GM18520 (cell line): ENCODE data around the gene IFI35.

Experiments
- ATAC-seq: cut with Tn5 transposase; IDR thresholded peaks from one replicate; pipeline ENCODE4 v1.9.1; 2021; ENCODE audit not compliant: unreplicated experiment

IFI35 gene

DNA sequence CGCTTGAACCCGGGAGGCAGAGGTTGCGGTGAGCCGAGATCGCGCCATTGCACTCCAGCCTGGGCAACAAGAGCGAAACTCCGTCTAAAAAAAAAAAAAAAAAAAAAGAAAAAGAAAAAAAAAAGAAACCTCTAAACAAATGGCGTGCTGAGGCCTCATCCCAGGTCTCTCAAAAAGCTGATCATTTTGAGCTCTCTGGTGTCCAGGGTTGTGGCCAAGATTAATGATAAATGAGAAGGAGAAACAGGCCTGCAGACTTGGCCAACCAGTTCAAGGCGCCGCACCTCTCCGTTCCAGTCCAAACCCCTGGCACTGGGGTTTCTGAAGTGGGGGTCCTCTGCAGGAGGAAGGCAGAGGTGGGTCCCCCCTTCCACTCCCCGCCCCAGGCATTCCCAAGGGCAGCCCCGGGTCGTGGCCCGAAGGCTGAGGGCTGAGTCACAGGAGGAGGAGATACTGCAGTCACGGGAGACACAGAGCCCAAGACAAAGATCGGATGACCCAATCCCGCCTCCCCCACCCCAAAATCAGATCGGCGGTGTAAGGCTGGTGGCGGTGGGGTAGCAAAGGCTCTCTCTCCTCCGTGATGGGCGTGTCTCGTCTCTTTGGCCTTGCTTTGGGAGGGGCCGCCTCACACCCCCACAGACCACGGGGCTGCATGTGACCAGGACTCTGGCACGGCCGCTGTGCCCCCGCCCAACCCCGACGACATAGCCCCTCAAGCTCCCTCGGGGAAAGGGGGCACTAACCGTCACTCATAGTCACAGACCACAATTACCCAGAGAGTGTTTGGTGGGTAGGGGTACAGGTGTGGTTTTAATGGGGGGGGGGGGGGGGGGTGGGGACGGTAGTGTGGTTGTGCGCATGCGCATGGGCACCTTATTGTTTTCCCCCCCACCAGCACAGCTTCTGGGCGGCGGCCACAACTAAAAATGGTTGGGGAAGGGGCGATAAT, 14.5 kb downstream of the IFI35 start:
- ATAC-seq, result no peak

DNA sequence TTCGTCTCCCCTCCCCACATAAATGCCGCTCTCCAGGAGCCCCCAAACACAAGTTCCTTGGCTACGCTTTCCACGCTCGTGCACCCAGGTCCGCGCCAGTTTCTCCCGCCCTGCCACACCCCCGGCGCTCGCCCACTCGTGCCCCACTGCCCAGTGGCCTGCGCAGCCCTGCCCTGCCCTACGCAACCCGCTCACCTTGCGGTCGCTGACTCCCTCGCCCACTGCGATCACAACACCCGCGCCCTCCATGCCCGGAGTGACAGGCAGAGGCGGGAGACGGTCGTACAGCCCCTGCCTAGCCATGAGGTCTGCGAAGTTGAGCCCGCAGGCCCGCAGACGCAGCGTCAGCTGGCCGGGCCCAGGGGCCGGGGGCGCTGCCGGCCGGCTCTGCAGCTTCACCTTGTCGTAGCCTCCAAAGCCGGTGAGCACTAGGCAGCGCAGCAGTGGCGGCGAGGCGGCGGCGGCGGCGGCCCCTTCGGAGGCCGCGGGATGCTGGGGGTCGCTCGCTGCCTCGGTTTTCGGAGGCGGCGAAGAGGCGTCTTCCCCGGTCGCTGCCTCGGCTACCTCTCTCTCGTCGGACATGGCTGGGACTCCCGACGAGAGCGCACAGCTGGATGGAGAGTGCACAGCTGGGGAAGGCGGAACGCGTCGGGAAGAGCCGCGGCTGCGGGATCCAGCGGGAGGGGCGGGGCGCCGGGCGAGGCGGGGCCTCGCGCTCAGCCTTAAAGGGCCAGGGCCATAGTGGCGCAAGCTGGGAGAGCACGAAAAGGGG, 15.3 kb downstream of the IFI35 start, which contains the start of gene VAT1:
Gene VAT1, minus strand, starts transcription at position 645 of the 772 bp plus-strand sequence. Its CDS starts 63 bp downstream, at position 582.
- ATAC-seq, result no peak

DNA sequence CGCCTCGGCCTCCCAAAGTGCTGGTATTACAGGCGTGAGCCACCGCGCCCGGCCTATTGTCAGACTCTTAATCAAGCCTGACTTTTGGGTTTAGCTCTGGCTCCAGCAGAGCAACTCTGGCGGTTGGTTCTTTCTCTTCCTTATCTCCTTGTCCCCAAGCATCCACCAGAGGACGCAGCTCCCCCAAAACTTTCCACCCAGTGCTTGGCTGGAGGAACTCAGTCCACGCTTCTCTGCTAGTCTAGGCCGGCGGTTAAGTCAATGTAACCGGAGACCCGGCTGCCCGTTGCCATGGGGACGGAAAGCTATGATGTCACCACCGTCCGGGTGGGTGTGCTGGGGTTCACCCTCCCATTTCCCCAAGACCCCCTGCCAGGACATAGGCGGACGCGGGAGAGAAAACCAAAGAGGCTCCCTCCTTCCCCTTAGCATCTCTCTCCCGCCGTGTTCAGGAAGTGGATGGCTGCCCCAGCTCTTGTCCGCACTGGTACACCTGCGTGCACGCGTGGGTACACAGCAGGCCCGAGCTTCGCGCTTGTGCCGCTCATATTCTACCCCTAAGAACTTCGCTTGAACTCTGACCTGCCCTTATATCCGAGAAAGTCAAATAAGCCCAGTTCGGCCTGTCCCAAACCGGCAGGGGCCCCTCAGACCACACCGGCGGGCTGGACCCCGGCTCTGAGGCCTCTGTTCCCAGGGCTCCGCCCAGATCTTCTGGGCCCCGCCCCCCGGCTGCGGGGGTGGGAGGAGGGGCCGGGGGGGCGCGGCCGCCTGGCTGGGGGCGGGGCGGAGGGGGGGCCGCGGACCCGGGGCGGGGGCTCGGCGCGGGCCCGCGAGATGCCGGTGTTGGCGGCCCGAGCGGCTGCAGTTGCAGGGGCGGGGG, 18.1 kb downstream of the IFI35 start, which contains the start of gene RND2:
Gene RND2, plus strand, starts transcription at position 825 of the 883 bp plus-strand sequence. CDS start 117 bp downstream, outside the sequence.
- ATAC-seq, result no peak

DNA sequence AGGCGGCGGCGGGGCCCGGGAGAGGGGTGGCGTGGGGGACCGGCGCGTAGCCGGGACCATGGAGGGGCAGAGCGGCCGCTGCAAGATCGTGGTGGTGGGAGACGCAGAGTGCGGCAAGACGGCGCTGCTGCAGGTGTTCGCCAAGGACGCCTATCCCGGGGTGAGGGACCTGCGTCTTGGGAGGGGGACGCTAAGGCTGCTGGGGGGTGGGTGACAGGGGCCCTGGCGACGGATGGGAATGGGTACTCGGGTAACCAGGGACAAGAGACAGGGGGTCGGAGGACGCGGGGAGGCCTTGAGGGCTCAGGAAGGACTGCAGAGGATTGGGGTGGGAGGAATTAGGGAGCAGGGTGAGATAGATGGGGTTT, 18.7 kb downstream of the IFI35 start:
- no peak for ATAC-seq

DNA sequence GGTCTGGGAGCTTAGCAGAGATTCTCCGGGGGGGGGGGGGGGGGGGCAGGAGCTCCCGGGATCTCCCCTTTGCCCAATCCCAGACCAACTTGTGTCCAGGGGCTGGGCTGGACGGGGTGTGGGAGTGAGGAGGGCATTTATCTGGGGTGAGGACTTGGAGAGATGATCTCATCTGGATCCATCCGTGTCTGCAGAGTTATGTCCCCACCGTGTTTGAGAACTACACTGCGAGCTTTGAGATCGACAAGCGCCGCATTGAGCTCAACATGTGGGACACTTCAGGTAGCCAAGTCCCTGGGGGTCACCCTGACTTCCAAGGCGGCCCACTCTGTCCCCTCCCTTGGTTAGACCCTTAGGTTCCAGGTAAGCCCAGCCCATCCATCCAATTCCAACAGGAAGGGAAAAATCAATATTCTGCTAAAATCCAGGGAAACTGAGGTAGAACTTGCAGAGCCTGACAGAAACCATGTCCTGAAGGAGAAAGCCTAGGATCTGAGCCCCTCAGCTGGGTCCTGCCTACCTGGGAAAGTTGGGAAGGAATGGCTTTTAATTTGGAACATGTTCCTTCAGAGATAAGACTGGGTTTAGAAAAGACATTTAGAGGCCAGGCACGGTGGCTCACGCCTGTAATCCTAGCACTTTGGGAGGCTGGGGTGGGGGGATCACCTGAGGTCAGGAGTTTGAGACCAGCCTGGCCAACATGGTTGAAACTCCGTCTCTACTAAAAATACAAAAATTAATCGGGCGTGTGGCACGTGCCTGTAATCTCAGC, 19.4 kb downstream of the IFI35 start:
- ATAC-seq, result no peak

DNA sequence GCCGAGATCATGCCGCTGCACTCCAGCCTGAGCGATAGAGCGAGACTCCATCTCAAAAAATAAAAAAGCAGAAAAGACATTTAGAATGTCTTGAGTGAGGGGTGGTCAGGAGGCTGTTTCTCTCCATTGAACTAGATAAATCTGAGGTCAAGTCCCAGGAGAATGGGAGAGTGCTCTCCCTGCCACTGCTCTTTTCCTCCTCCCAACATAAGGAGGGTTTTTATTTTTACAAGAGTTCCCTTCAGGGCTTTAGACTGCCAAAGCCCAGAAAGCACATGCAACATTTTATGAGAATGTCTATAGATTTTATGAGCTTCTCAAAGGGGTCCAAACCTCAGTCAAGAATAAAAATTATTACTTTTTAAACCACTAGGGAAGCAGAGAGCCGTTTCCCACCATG, 20.0 kb downstream of the IFI35 start:
- no peak for ATAC-seq

DNA sequence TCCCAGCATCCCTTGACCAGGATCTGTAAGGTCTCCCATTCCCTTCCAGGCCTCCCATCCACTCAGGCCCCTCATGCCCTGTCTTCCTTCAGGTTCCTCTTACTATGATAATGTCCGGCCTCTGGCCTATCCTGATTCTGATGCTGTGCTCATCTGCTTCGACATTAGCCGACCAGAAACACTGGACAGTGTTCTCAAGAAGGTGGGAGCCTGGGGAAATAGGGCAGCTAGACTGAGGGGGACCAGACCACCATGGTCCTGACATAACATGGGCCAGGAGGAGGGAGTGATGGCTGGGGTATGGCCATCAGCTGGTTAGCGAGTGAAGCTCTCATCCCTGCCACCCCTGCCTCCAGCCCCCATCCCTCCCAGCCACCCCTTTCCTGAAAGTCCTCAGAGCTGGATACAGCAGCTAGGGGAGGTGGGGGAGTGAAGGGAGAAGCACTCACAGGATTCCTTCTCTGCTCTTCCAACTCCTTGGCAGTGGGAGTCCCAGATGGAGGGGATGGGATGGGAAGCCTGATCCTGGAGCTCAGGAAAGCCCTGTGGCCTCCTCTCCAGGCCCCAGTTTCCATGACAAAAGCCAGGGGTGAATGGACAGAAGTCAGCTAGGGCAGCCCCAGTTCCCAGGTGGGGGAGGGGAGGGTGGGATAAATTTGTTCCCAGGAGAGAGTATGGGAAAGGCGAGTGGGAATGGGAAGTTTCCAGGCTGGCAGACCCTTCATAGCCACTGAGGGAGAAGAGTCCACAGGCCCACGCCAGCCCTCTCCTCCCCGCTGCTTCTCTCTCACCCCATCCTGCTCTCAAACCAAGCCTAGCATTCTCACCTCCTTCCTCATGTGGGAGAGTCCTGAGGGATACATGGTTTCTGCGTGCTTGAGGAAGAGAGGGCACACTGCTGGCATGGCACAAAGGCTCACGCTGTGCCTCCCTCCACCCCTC, 20.8 kb downstream of the IFI35 start:
- no peak for ATAC-seq

DNA sequence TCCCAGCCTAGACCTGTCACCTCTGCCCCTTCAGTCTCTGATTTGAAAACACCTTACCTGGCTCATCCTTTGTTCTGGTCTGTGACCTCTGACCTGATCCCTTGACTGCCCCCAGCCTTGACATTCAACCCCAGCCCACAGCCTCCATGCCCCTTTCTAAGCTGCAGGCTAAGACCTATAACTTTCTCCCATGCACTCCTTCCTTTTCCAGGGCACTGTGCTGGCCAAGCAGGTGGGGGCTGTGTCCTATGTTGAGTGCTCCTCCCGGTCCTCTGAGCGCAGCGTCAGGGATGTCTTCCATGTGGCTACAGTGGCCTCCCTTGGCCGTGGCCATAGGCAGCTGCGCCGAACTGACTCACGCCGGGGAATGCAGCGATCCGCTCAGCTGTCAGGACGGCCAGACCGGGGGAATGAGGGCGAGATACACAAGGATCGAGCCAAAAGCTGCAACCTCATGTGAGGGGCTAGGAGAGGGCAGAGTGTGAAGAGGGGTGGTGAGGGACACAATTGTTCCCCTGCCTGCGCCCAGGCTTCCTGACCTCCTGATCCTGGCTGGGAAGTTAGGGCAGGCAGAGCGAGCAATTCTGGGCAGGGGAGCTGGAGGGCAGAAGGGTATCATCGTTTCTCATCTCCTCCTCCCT, 21.8 kb downstream of the IFI35 start:
- no peak for ATAC-seq

DNA sequence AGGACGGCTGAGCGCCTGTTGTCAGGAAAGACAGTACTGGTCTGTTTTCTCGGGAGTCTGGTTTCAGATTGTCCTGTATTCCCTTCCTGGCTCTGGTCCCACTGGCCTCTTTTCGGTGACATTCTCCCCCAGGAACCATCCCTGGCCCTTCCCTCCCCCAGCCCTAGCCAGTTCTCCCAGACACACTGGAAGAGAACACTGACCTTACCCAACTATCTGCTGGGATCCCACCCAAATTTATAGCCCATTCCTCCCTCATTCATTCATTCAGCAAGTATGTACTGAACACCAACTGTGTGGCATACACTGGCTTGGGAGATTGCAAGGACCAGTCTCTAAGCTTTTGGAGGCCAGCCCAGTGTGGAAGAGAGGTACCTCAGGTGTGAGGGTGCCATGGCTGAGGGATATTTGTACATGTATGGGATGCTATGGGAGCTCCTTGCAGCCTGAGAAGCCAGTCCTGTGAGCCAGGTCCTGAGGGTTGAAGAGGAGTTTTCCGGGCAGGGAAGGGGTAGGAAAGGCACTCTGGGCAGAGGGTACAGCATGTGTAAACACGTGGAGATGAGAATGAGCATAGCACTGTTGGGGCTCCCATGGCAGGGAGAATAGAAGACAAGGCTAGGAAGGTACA, 23.7 kb downstream of the IFI35 start:
- ATAC-seq, result no peak

DNA sequence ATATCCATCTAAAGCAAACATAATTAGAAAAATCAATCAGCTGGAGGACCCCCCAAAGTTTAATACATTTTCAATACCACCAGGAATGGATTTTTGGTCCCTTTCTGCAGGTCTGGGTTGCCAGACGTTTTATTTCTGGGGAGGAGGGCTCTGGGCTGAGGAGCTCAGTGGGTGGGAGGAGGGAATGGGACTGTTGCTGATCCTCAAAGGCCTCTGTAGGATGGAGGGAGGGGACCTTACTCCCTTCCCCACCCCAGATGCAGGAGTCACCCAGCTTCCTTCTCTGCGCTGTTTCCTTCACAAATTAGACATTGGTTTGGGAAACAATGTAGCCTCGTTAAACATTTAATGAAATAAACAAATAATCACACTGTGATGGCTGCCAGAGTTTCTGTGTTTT, 25.1 kb downstream of the IFI35 start:
- ATAC-seq, result no peak

DNA sequence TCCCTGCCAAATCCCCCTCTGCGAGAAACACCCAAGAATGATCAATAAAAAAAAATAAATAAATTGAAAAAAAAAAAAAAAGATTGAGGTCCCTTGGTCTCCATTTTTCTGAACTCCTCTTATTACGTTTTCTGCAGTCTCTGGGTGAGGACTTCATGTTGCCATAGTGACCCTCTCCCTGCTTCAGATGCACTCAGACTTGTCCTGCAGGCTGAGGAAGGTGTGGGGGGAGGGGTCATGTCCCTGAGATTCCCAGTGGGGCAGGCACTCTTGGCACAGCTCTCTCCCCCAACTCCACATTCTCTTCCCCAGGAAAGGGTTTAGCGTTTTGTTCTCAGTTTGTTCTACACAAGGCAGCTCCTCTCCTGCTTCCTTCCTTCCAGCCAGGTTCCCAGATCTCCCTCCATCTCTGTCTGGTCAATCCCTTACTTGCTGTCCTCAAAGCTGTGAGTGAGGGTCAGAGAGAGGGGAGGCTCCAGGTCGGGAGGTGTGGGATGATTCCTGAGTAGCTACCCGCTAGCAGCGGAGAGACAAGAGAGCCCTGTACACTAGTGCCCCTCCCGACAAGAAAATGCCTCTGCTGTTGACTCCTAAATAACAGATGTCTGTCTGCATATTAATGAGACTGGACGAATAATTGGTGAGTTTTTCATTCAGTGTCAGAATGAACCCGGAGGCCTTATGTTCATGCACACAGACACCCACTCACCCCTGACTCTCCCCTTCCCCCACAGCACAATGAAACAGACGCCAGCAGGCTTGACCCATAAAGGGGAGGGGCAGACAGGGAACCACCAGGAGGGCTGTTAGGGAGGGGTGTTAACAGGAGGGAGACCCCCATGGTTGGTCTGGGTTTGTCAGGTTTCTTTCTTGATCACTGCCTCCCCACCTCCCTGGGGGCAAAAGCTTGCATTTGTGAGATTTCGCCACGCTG, 27.6 kb downstream of the IFI35 start:
- ATAC-seq, result no peak

DNA sequence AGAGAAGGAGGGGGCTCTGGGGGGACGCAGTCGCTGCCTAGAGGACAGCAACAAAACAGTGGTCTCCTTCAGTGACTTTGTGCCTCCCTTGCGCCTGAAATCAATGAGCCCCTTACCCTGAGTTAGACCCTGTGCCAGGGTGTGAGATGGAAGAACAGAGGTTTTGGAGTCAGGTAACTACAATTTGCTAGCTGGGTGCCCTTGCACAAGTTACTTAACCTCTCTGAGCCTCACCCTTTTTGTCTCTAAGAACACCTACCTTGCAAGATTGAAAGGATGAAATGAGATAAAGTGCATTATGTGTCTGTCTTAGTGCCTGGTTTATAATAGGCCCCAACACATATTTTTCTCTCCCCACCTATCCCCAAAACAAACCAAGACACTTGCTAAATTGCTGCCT, 28.3 kb downstream of the IFI35 start:
- ATAC-seq, result no peak

DNA sequence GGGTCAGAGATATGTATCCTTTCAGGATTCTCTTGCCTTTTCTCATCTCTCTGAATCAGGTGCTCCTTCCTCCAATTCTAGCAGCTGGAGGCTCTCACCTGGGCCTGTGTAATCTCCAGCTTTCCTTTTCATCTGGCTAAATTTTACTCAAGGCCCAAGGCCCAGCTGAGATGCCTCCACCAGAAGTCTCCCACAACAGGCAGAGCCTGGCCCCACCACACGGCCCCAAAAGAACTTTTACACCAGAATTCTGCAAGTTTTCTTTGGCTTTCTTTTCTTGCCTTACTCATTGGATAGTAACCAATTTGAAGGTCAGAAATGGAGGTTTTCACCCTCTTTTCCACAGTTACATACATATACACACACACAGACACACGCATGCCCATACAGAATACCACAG, 33.1 kb downstream of the IFI35 start:
- no peak for ATAC-seq

DNA sequence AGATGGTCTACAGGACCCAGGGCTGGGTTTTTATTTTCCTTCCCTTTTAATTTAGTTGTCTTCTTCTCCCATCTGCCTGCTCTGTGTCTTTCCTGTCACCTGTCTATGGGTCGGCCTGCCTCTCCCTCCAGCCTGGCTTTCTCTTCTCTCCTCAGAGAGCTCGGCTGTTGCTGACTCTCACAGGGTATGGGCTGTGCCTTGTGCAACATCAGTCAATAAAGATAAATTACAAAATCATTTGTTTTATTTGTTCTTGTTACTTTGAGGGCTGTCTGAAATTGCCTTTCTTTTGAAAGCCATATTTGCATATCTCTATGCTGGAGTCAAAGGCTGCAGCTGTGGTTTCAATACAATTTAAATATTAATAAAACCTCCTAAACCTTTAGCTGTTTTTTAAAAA, 34.1 kb downstream of the IFI35 start:
- ATAC-seq, result no peak

DNA sequence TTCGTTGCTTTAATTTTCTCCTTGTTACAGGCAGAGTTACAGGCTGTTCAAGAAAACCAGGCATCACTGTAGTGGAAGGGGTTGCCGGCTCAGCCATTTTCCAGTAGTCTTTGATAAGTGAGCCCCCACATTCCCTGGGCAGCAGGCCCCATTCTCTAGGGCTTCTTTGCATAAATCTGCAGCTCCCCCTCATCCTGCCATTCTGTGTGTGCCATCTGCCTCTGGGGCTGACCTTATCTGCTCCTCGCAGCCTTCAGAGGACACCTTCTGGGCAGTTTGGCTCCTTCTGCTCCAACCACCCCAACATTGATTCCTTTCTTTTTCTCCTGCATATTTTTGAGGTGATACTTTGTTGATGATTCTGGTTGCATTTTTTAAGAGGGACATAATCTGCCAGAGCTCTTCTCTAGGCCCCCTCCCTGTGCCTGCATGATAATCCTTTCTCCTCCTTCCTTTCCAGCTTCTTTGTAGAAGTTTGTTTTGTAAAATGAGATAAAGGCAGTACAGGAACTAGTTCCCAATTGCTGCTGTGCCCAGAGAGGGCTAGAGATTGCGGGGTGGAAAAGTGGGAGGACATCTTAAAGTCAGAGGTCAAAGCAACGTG, 35.5 kb downstream of the IFI35 start:
- no peak for ATAC-seq

DNA sequence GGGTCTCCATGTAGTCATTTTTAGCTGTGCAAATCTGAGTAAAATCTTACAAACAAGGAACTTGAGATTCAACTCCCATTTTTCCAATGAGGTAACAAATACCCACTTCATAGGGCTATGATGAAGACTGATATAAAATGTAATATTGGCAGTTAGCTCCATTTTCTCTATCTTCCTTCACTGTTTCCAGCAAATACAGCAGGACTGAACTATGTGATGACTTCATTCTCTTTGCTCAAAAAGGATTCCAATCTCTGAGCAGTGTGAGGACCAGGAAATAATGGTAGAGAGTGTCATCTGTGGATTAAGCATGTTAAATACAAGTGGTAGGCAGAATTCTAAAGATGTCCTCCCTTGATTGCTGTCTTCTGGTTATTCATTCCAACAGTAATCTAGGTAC, 36.7 kb downstream of the IFI35 start:
- ATAC-seq, result no peak

DNA sequence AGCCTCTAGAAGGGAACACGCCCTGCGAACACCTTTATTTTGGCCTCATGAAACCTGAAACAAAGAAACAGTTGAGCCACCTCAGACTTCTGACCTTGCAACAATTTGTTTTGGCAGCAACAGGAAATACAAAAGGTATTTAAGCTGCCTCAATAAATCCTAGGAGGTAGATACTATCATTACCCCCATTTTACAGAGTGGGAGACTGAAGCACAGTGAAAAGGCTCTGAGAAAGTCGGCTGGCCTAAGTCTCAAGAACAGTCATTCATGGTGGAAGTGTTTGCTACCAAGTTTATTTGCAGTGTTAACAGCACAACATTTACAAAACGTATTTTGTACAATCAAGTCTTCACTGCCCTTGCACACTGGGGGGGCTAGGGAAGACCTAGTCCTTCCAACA, 37.4 kb downstream of the IFI35 start:
- no peak for ATAC-seq
